ENCODE measurements around the gene ENOX2.

DNA sequence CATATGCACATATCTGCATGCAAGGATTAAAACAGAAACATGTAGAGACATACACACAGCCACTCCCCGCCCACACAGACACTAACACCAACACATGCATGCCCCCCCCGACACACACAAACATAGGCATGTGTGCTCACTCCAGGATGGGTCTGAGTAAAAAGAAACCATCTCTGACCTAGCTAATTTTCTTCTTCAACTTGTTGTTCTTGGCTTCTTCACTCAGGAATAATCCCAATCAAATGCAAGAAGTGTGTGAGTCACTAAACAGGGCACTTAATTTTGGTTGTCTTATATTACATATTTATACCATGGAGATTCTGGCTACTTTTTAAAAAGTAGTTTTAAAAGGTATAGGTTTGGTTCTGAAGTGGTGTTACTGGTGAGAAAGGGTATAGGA is 28.3 kb downstream of the ENOX2 start:
- TF ChIP-seq POLR2AphosphoS5 (IDR thresholded peaks at IDR 0.05; ENCODE audit: borderline replicate concordance, low read depth, low read length) (no peak), EZH2 (IDR thresholded peaks at IDR 0.05) (no peak), FOXP2 (optimal IDR thresholded peaks at IDR 0.05; ENCODE audit: control extremely low read depth, extremely low read length, insufficient read depth) (no peak)

Measured in SK-N-MC (cell line).